WTC11 (cell line): ENCODE data around the gene DCLK1. TPM values are rescaled to one million over a fixed set of nuclear protein-coding genes. Genes with fewer than 3 reads are reported as not detected.
A peak's percentile ranks its signal among the peaks of the same experiment; 100 is the strongest.

ENCODE experiments used
- ATAC-seq: fragments of 200-7000 bp; cut with Tn5 transposase; 2 replicates; pipeline ENCODE4 v1.10.0; 2021; ENCODE audit warnings: mild to moderate bottlenecking, moderate library complexity
- CTCF ChIA-PET: fragments of 300-600 bp; sonication (Branson Sonifier 250); formaldehyde crosslinking; loops from one replicate; lab custom pipeline; 2021; ENCODE audit warnings: antibody characterized with exemption; lab: Charles Lee
- POLR2A ChIA-PET: fragments of 350-600 bp; sonication (Branson Sonifier 250); formaldehyde crosslinking; loops from one replicate; lab custom pipeline; 2021; ENCODE audit warnings: antibody characterized with exemption; lab: Charles Lee
- DNase-seq: peaks from one replicate; pipeline ENCODE4 v3.0.0; 2021; ENCODE audit warnings: low spot score
- H3K27ac Mint-ChIP-seq: 2 replicates; pipeline ENCODE4 v1.8.0; 2021; ENCODE audit warnings: mixed read lengths
- H3K27me3 Mint-ChIP-seq: 2 replicates; pipeline ENCODE4 v1.8.0; 2021; ENCODE audit warnings: low read depth, mild to moderate bottlenecking, moderate library complexity, mixed read lengths
- H3K36me3 Mint-ChIP-seq: 2 replicates; pipeline ENCODE4 v1.8.0; 2021; ENCODE audit warnings: mixed read lengths
- H3K4me1 Mint-ChIP-seq: 2 replicates; pipeline ENCODE4 v1.8.0; 2022; ENCODE audit warnings: mixed read lengths
- H3K4me3 Mint-ChIP-seq: 2 replicates; pipeline ENCODE4 v1.8.0; 2021; ENCODE audit warnings: mild to moderate bottlenecking, moderate library complexity, mixed read lengths
- H3K9me3 Mint-ChIP-seq: 2 replicates; pipeline ENCODE4 v1.8.0; 2021; ENCODE audit warnings: mixed read lengths
- E2F4 ChIP-seq: sonication (generic); formaldehyde crosslinking; IDR thresholded peaks from 2 replicates; pipeline ENCODE4 v1.8.1; 2022; ENCODE audit warnings: low read depth, mild to moderate bottlenecking, moderate library complexity, missing genetic modification reagents, borderline replicate concordance
- E2F5 ChIP-seq: sonication (generic); formaldehyde crosslinking; IDR thresholded peaks from 2 replicates; pipeline ENCODE4 v1.8.1; 2022; ENCODE audit warnings: mild to moderate bottlenecking, moderate library complexity, missing genetic modification reagents
- ESRRA ChIP-seq: sonication (generic); formaldehyde crosslinking; IDR thresholded peaks from 2 replicates; pipeline ENCODE4 v1.8.1; 2022; ENCODE audit warnings: mild to moderate bottlenecking, missing genetic modification reagents, borderline replicate concordance
- FOXP1 ChIP-seq: sonication (generic); formaldehyde crosslinking; IDR thresholded peaks from 2 replicates; pipeline ENCODE4 v1.8.0; 2022; ENCODE audit warnings: missing genetic modification reagents, mild to moderate bottlenecking, moderate library complexity, borderline replicate concordance
- GTF2I ChIP-seq: fragments of 250-450 bp; sonication (Bioruptor Pico); conservative IDR thresholded peaks from 2 replicates; pipeline ENCODE4 v1.4.0; 2021; ENCODE audit warnings: mild to moderate bottlenecking
- HMGXB4 ChIP-seq: sonication (generic); formaldehyde crosslinking; IDR thresholded peaks from 2 replicates; pipeline ENCODE4 v1.8.1; 2023; ENCODE audit warnings: mild to moderate bottlenecking, moderate library complexity, missing genetic modification reagents
- IRF2 ChIP-seq: sonication (generic); formaldehyde crosslinking; IDR thresholded peaks from 2 replicates; pipeline ENCODE4 v1.8.0; 2022; ENCODE audit warnings: low read depth, missing genetic modification reagents, borderline replicate concordance
- JAZF1 ChIP-seq: fragments of 250-450 bp; sonication (Bioruptor Pico); IDR thresholded peaks from 2 replicates; pipeline ENCODE4 v1.9.0; 2021; ENCODE audit warnings: moderate library complexity, mild to moderate bottlenecking, inconsistent platforms
- JUN ChIP-seq: sonication (generic); formaldehyde crosslinking; IDR thresholded peaks from 2 replicates; pipeline ENCODE4 v1.8.0; 2023; ENCODE audit warnings: mild to moderate bottlenecking, missing genetic modification reagents
- NR3C1 ChIP-seq: sonication (generic); formaldehyde crosslinking; conservative IDR thresholded peaks from 2 replicates; pipeline ENCODE4 v1.8.1; 2023; ENCODE audit warnings: low read depth, mild to moderate bottlenecking, missing genetic modification reagents
- SMAD4 ChIP-seq: sonication (generic); formaldehyde crosslinking; IDR thresholded peaks from 2 replicates; pipeline ENCODE4 v1.8.0; 2022; ENCODE audit warnings: mild to moderate bottlenecking, missing genetic modification reagents
- USF2 ChIP-seq: sonication (generic); formaldehyde crosslinking; IDR thresholded peaks from 2 replicates; pipeline ENCODE4 v1.8.1; 2023; ENCODE audit warnings: mild to moderate bottlenecking, missing genetic modification reagents, moderate library complexity
- ZNF121 ChIP-seq: sonication (generic); formaldehyde crosslinking; IDR thresholded peaks from 2 replicates; pipeline ENCODE4 v1.8.0; 2023; ENCODE audit warnings: missing genetic modification reagents
- ZNF219 ChIP-seq: sonication (generic); formaldehyde crosslinking; IDR thresholded peaks from 2 replicates; pipeline ENCODE4 v1.8.0; 2023; ENCODE audit warnings: missing genetic modification reagents, mild to moderate bottlenecking, borderline replicate concordance
- ZNF281 ChIP-seq: sonication (generic); formaldehyde crosslinking; IDR thresholded peaks from 2 replicates; pipeline ENCODE4 v1.8.0; 2023; ENCODE audit warnings: mild to moderate bottlenecking, missing genetic modification reagents
- ZNF512 ChIP-seq: sonication (generic); formaldehyde crosslinking; IDR thresholded peaks from 2 replicates; pipeline ENCODE4 v1.8.1; 2022; ENCODE audit warnings: missing genetic modification reagents, borderline replicate concordance
- ZSCAN18 ChIP-seq: fragments of 250-450 bp; sonication (Bioruptor Pico); IDR thresholded peaks from 2 replicates; pipeline ENCODE4 v2.1.2; 2022; ENCODE audit warnings: mild to moderate bottlenecking, moderate library complexity
- total RNA-seq: library from RNA; stranded (reverse); gene quantifications from 3 replicates; pipeline ENCODE4 v1.2.3, GENCODE V29; 2021

DCLK1 gene
- total RNA-seq, 1 experiment from 2014 or later = 18.5 TPM

- CTCF ChIA-PET = no interaction called here
- Mint-ChIP-seq H3K36me3 (no peaks in the 10 kb centered on the region), H3K9me3 (peaks cover 16% of the 10 kb centered on the region), H3K27me3 (no peaks in the 10 kb centered on the region), H3K4me3 (no peak overlapping the region), H3K27ac (no peak overlapping the region), H3K4me1 (peaks cover 12% of the 10 kb centered on the region)
- no peak for TF ChIP-seq ZNF512
- TF ChIP-seq SMAD4 = no peak
- TF ChIP-seq ZNF121 (CRISPR knock-in tag) = no peak
- no peak for TF ChIP-seq FOXP1 (CRISPR knock-in tag)
- TF ChIP-seq ZSCAN18 = no peak
- no peak for TF ChIP-seq GTF2I
- no peak for TF ChIP-seq ZNF219
- TF ChIP-seq JUN = no peak
- TF ChIP-seq JAZF1 (CRISPR knock-in tag) = no peak
- no peak for TF ChIP-seq ESRRA
- TF ChIP-seq IRF2 = no peak
- no peak for TF ChIP-seq HMGXB4 (CRISPR knock-in tag)
- no peak for TF ChIP-seq USF2
- no peak for TF ChIP-seq E2F5 (CRISPR knock-in tag)
- no peak for TF ChIP-seq NR3C1 (CRISPR knock-in tag)
- TF ChIP-seq ZNF281 (CRISPR knock-in tag) = no peak
- no peak; the same call in 1 of the 2 replicates for ATAC-seq
- DNase-seq = peak; percentile 16
- POLR2A ChIA-PET = no interaction called here
Measured at GRCh38 chr13:35882722-35883497, 248.3 kb downstream of the DCLK1 start.

GRCh38 chr13:35881360-35881759, 249.8 kb downstream of the DCLK1 start:
- H3K36me3 Mint-ChIP-seq = no peaks in the 10 kb centered on the region
- no peak for DNase-seq
- TF ChIP-seq E2F4 (CRISPR knock-in tag) = no peak
- no peak for TF ChIP-seq ZNF281 (CRISPR knock-in tag)
- TF ChIP-seq, all 79 proteins: peak for 0
- Mint-ChIP-seq H3K9me3 (peaks cover 19% of the 10 kb centered on the region), H3K27ac (no peak overlapping the region), H3K27me3 (no peaks in the 10 kb centered on the region), H3K4me3 (no peak overlapping the region), H3K4me1 (peaks cover 17% of the 10 kb centered on the region)
- ChIA-PET CTCF (interaction anchor here (1.4 kb wide), 1 partner anchor 72 kb away, joined by 3 read pairs; no protein-coding TSS in a partner anchor), POLR2A (interaction anchor here (0.6 to 1.1 kb wide), 2 partner anchors 11 to 148 kb away, joined by 3 read pairs; no protein-coding TSS in a partner anchor)
- no peak for ATAC-seq
